WTC11 (cell line): ENCODE measurements around the gene PAM16. TPM values are rescaled to one million over a fixed set of nuclear protein-coding genes. Genes with fewer than 3 reads are reported as not detected.

Source experiments
- ATAC-seq: fragments of 200-7000 bp; cut with Tn5 transposase; 2 replicates; pipeline ENCODE4 v1.10.0; 2021; ENCODE audit warnings: mild to moderate bottlenecking, moderate library complexity
- CTCF ChIA-PET: fragments of 300-600 bp; sonication (Branson Sonifier 250); formaldehyde crosslinking; loops from one replicate; lab custom pipeline; 2021; ENCODE audit warnings: antibody characterized with exemption; lab: Charles Lee
- POLR2A ChIA-PET: fragments of 350-600 bp; sonication (Branson Sonifier 250); formaldehyde crosslinking; loops from one replicate; lab custom pipeline; 2021; ENCODE audit warnings: antibody characterized with exemption; lab: Charles Lee
- DNase-seq: peaks from one replicate; pipeline ENCODE4 v3.0.0; 2021; ENCODE audit warnings: low spot score
- H3K27ac Mint-ChIP-seq: 2 replicates; pipeline ENCODE4 v1.8.0; 2021; ENCODE audit warnings: mixed read lengths
- H3K27me3 Mint-ChIP-seq: 2 replicates; pipeline ENCODE4 v1.8.0; 2021; ENCODE audit warnings: low read depth, mild to moderate bottlenecking, moderate library complexity, mixed read lengths
- H3K36me3 Mint-ChIP-seq: 2 replicates; pipeline ENCODE4 v1.8.0; 2021; ENCODE audit warnings: mixed read lengths
- H3K4me1 Mint-ChIP-seq: 2 replicates; pipeline ENCODE4 v1.8.0; 2022; ENCODE audit warnings: mixed read lengths
- H3K4me3 Mint-ChIP-seq: 2 replicates; pipeline ENCODE4 v1.8.0; 2021; ENCODE audit warnings: mild to moderate bottlenecking, moderate library complexity, mixed read lengths
- H3K9me3 Mint-ChIP-seq: 2 replicates; pipeline ENCODE4 v1.8.0; 2021; ENCODE audit warnings: mixed read lengths
- CBFB ChIP-seq: sonication (generic); formaldehyde crosslinking; IDR thresholded peaks from 2 replicates; pipeline ENCODE4 v1.8.1; 2022; ENCODE audit warnings: mild to moderate bottlenecking, low read depth, missing genetic modification reagents
- CREM ChIP-seq: sonication (generic); formaldehyde crosslinking; IDR thresholded peaks from 2 replicates; pipeline ENCODE4 v1.8.1; 2022; ENCODE audit warnings: mild to moderate bottlenecking, missing genetic modification reagents, moderate library complexity
- ELF4 ChIP-seq: sonication (generic); formaldehyde crosslinking; IDR thresholded peaks from 2 replicates; pipeline ENCODE4 v1.8.1; 2022; ENCODE audit warnings: low read depth, mild to moderate bottlenecking, moderate library complexity, missing genetic modification reagents
- FOXJ3 ChIP-seq: sonication (generic); formaldehyde crosslinking; IDR thresholded peaks from 2 replicates; pipeline ENCODE4 v1.9.0; 2021; ENCODE audit warnings: missing genetic modification reagents, mild to moderate bottlenecking, borderline replicate concordance
- FOXK1 ChIP-seq: sonication (generic); formaldehyde crosslinking; IDR thresholded peaks from 2 replicates; pipeline ENCODE4 v1.8.0; 2022; ENCODE audit warnings: mild to moderate bottlenecking, moderate library complexity, missing genetic modification reagents
- FOXP1 ChIP-seq: sonication (generic); formaldehyde crosslinking; IDR thresholded peaks from 2 replicates; pipeline ENCODE4 v1.8.0; 2022; ENCODE audit warnings: missing genetic modification reagents, mild to moderate bottlenecking, moderate library complexity, borderline replicate concordance
- GTF2I ChIP-seq: fragments of 250-450 bp; sonication (Bioruptor Pico); conservative IDR thresholded peaks from 2 replicates; pipeline ENCODE4 v1.4.0; 2021; ENCODE audit warnings: mild to moderate bottlenecking
- IRF2 ChIP-seq: sonication (generic); formaldehyde crosslinking; IDR thresholded peaks from 2 replicates; pipeline ENCODE4 v1.8.0; 2022; ENCODE audit warnings: low read depth, missing genetic modification reagents, borderline replicate concordance
- MAX ChIP-seq: sonication (generic); formaldehyde crosslinking; IDR thresholded peaks from 2 replicates; pipeline ENCODE4 v1.8.0; 2022; ENCODE audit warnings: mild to moderate bottlenecking, missing genetic modification reagents
- NFE2L1 ChIP-seq: sonication (generic); formaldehyde crosslinking; IDR thresholded peaks from 2 replicates; pipeline ENCODE4 v1.8.1; 2023; ENCODE audit warnings: missing genetic modification reagents
- RORB ChIP-seq: fragments of 250-450 bp; sonication (Bioruptor Pico); IDR thresholded peaks from 2 replicates; pipeline ENCODE4 v1.9.0; 2021; ENCODE audit warnings: mild to moderate bottlenecking
- SP1 ChIP-seq: sonication (generic); formaldehyde crosslinking; conservative IDR thresholded peaks from 2 replicates; pipeline ENCODE4 v1.8.1; 2022; ENCODE audit warnings: missing genetic modification reagents
- TEAD4 ChIP-seq: sonication (generic); formaldehyde crosslinking; IDR thresholded peaks from 2 replicates; pipeline ENCODE4 v1.8.0; 2022; ENCODE audit warnings: mild to moderate bottlenecking, missing genetic modification reagents
- USF1 ChIP-seq: sonication (generic); formaldehyde crosslinking; IDR thresholded peaks from 2 replicates; pipeline ENCODE4 v1.8.0; 2022; ENCODE audit warnings: mild to moderate bottlenecking, missing genetic modification reagents
- ZBTB21 ChIP-seq: sonication (generic); formaldehyde crosslinking; IDR thresholded peaks from 2 replicates; pipeline ENCODE4 v1.8.1; 2023; ENCODE audit warnings: mild to moderate bottlenecking, missing genetic modification reagents, borderline replicate concordance
- ZNF138 ChIP-seq: sonication (generic); formaldehyde crosslinking; conservative IDR thresholded peaks from 2 replicates; pipeline ENCODE4 v1.8.1; 2022; ENCODE audit warnings: mild to moderate bottlenecking, moderate library complexity, missing genetic modification reagents
- ZNF317 ChIP-seq: sonication (generic); formaldehyde crosslinking; IDR thresholded peaks from 2 replicates; pipeline ENCODE4 v1.8.1; 2023; ENCODE audit warnings: low read depth, mild to moderate bottlenecking, moderate library complexity, missing genetic modification reagents, borderline replicate concordance
- ZNF396 ChIP-seq: fragments of 250-450 bp; sonication (Bioruptor Pico); IDR thresholded peaks from 2 replicates; pipeline ENCODE4 v1.8.0; 2021; ENCODE audit warnings: mild to moderate bottlenecking, moderate library complexity, borderline replicate concordance
- ZNF416 ChIP-seq: fragments of 250-450 bp; sonication (Bioruptor Pico); IDR thresholded peaks from 2 replicates; pipeline ENCODE4 v1.9.0; 2021; ENCODE audit warnings: mild to moderate bottlenecking, inconsistent platforms
- total RNA-seq: library from RNA; stranded (reverse); gene quantifications from 3 replicates; pipeline ENCODE4 v1.2.3, GENCODE V29; 2021
- TF ChIP-seq, protein P1 (sequence below): sonication (generic); formaldehyde crosslinking; IDR thresholded peaks from 2 replicates; pipeline ENCODE4 v1.8.1; 2022; ENCODE audit warnings: mild to moderate bottlenecking, missing genetic modification reagents, moderate library complexity, borderline replicate concordance
- TF ChIP-seq, protein P2 (sequence below): sonication (generic); formaldehyde crosslinking; IDR thresholded peaks from 2 replicates; pipeline ENCODE4 v1.8.1; 2023; ENCODE audit warnings: mild to moderate bottlenecking, missing genetic modification reagents, moderate library complexity
- TF ChIP-seq, protein P3 (sequence below): sonication (generic); formaldehyde crosslinking; IDR thresholded peaks from 2 replicates; pipeline ENCODE4 v1.8.1; 2023; ENCODE audit warnings: mild to moderate bottlenecking, missing genetic modification reagents
- TF ChIP-seq, protein P4 (sequence below): fragments of 250-450 bp; sonication (Bioruptor Pico); IDR thresholded peaks from 2 replicates; pipeline ENCODE4 v1.9.0; 2021; ENCODE audit warnings: moderate library complexity, mild to moderate bottlenecking, inconsistent platforms, borderline replicate concordance
- TF ChIP-seq, protein P5 (sequence below): sonication (generic); formaldehyde crosslinking; IDR thresholded peaks from 2 replicates; pipeline ENCODE4 v1.8.0; 2022; ENCODE audit warnings: mild to moderate bottlenecking, missing genetic modification reagents
- TF ChIP-seq, protein P6 (sequence below): sonication (generic); formaldehyde crosslinking; IDR thresholded peaks from 2 replicates; pipeline ENCODE4 v1.8.1; 2022; ENCODE audit warnings: missing genetic modification reagents, borderline replicate concordance

Gene PAM16
- total RNA-seq, 1 experiment from 2014 or later: 88.9 TPM

DNA sequence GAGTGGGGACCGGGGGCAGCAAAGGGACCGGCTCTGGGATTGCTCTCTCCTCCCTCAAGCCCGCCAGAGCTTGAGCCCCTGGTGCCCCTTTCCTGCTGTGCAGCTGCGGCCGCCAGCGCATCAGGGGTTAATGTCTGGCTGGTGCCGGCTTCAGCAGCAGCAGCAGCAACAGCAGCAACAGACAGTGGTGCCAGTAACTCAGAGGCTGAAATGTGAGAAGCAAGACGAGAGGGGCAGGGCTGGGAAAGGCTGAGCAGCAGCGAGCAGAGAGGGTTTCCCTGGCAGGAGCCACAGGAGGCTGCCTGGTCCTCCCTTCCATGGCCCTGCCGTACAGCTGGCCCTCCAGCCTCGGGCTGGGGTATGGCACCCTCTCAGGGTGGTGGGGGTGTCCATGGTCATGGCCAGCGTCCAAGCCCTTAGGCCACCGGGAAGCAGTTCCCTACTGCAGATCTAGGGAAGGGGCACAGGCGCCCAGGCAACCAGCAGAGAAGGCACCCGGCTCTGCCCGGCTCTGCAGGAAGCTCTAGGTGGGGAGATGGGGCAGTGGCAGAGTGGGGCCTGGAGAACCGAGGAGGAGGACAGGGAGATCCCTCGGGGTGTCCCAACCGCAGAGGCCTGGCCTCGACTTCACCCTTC is 57.2 kb downstream of the PAM16 start:
- CTCF ChIA-PET: interaction anchor here (0.7 to 12.3 kb wide), 18 partner anchors 8 to 511 kb away, joined by 3 to 185 read pairs (median 6); partner anchors contain the start of genes GLIS2 and TFAP4
- DNase-seq: peak; percentile 81
- no peak for TF ChIP-seq USF1
- 0 out of 2 replicates have a peak, but pooled peaks have one; percentile 51 for TF ChIP-seq FOXJ3 (CRISPR knock-in tag)
- TF ChIP-seq FOXP1 (CRISPR knock-in tag): peak; percentile 23; the same call in 1 of the 2 replicates
- TF ChIP-seq, protein P1, sequence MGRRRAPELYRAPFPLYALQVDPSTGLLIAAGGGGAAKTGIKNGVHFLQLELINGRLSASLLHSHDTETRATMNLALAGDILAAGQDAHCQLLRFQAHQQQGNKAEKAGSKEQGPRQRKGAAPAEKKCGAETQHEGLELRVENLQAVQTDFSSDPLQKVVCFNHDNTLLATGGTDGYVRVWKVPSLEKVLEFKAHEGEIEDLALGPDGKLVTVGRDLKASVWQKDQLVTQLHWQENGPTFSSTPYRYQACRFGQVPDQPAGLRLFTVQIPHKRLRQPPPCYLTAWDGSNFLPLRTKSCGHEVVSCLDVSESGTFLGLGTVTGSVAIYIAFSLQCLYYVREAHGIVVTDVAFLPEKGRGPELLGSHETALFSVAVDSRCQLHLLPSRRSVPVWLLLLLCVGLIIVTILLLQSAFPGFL (CRISPR knock-in tag): no peak
- TF ChIP-seq FOXK1: peak; percentile 83
- TF ChIP-seq, protein P2, sequence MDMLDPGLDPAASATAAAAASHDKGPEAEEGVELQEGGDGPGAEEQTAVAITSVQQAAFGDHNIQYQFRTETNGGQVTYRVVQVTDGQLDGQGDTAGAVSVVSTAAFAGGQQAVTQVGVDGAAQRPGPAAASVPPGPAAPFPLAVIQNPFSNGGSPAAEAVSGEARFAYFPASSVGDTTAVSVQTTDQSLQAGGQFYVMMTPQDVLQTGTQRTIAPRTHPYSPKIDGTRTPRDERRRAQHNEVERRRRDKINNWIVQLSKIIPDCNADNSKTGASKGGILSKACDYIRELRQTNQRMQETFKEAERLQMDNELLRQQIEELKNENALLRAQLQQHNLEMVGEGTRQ (CRISPR knock-in tag): peak; percentile 34; the same call in 1 of the 2 replicates
- peak; percentile 45; the same call in 1 of the 2 replicates for TF ChIP-seq MAX (CRISPR knock-in tag)
- TF ChIP-seq, protein P3, sequence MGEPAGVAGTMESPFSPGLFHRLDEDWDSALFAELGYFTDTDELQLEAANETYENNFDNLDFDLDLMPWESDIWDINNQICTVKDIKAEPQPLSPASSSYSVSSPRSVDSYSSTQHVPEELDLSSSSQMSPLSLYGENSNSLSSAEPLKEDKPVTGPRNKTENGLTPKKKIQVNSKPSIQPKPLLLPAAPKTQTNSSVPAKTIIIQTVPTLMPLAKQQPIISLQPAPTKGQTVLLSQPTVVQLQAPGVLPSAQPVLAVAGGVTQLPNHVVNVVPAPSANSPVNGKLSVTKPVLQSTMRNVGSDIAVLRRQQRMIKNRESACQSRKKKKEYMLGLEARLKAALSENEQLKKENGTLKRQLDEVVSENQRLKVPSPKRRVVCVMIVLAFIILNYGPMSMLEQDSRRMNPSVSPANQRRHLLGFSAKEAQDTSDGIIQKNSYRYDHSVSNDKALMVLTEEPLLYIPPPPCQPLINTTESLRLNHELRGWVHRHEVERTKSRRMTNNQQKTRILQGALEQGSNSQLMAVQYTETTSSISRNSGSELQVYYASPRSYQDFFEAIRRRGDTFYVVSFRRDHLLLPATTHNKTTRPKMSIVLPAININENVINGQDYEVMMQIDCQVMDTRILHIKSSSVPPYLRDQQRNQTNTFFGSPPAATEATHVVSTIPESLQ: no peak
- TF ChIP-seq, protein P4, sequence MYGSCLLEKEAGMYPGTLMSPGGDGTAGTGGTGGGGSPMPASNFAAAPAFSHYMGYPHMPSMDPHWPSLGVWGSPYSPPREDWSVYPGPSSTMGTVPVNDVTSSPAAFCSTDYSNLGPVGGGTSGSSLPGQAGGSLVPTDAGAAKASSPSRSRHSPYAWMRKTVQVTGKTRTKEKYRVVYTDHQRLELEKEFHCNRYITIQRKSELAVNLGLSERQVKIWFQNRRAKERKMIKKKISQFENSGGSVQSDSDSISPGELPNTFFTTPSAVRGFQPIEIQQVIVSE: no peak
- TF ChIP-seq IRF2 (CRISPR knock-in tag): no peak
- TF ChIP-seq ZNF317 (CRISPR knock-in tag): no peak
- TF ChIP-seq ZNF138: peak; percentile 82; the same call in 1 of the 2 replicates
- no peak for TF ChIP-seq GTF2I (CRISPR knock-in tag)
- no peak for TF ChIP-seq ZNF416 (CRISPR knock-in tag)
- no peak for TF ChIP-seq ELF4 (CRISPR knock-in tag)
- TF ChIP-seq CBFB: 0 out of 2 replicates have a peak, but pooled peaks have one; percentile 36
- TF ChIP-seq, protein P5, sequence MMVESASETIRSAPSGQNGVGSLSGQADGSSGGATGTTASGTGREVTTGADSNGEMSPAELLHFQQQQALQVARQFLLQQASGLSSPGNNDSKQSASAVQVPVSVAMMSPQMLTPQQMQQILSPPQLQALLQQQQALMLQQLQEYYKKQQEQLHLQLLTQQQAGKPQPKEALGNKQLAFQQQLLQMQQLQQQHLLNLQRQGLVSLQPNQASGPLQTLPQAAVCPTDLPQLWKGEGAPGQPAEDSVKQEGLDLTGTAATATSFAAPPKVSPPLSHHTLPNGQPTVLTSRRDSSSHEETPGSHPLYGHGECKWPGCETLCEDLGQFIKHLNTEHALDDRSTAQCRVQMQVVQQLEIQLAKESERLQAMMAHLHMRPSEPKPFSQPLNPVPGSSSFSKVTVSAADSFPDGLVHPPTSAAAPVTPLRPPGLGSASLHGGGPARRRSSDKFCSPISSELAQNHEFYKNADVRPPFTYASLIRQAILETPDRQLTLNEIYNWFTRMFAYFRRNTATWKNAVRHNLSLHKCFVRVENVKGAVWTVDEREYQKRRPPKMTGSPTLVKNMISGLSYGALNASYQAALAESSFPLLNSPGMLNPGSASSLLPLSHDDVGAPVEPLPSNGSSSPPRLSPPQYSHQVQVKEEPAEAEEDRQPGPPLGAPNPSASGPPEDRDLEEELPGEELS (CRISPR knock-in tag): no peak
- 0 out of 2 replicates have a peak, but pooled peaks have one; percentile 31 for TF ChIP-seq SP1
- 0 out of 2 replicates have a peak, but pooled peaks have one; percentile 32 for TF ChIP-seq ZBTB21 (CRISPR knock-in tag)
- TF ChIP-seq, protein P6, sequence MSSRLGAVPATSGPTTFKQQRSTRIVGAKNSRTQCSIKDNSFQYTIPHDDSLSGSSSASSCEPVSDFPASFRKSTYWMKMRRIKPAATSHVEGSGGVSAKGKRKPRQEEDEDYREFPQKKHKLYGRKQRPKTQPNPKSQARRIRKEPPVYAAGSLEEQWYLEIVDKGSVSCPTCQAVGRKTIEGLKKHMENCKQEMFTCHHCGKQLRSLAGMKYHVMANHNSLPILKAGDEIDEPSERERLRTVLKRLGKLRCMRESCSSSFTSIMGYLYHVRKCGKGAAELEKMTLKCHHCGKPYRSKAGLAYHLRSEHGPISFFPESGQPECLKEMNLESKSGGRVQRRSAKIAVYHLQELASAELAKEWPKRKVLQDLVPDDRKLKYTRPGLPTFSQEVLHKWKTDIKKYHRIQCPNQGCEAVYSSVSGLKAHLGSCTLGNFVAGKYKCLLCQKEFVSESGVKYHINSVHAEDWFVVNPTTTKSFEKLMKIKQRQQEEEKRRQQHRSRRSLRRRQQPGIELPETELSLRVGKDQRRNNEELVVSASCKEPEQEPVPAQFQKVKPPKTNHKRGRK (CRISPR knock-in tag): no peak
- no peak for TF ChIP-seq CREM (CRISPR knock-in tag)
- no peak for TF ChIP-seq RORB (CRISPR knock-in tag)
- TF ChIP-seq NFE2L1 (CRISPR knock-in tag): no peak; the same call in 1 of the 2 replicates
- no peak for TF ChIP-seq TEAD4 (CRISPR knock-in tag)
- no peak for TF ChIP-seq ZNF396
- peak; percentile 91 for ATAC-seq
- Mint-ChIP-seq H3K27ac (peak overlapping the region; percentile 97), H3K4me1 (peaks cover 37% of the 10 kb centered on the region), H3K4me3 (peak overlapping the region; percentile 59), H3K36me3 (no peaks in the 10 kb centered on the region), H3K27me3 (no peaks in the 10 kb centered on the region), H3K9me3 (no peaks in the 10 kb centered on the region)
- POLR2A ChIA-PET: interaction anchor here (0.6 to 2.2 kb wide), 7 partner anchors 13 to 40 kb away, joined by 3 to 17 read pairs (median 4); partner anchors contain the start of gene TFAP4
